Activated CD4-positive, alpha-beta T cell treated with anti-CD3 and anti-CD28 coated beads for 48 hours (primary cell): ENCODE data around the gene BAIAP2L2.
"Not testable (repeated sequence)": the region's sequence is repeated elsewhere in the genome, so short reads cannot be mapped to it uniquely, and the experiment has no call there.

Source experiments
- DNase-seq: peaks from one replicate; pipeline ENCODE4 v3.0.0-alpha.2; 2020

BAIAP2L2 gene

DNA sequence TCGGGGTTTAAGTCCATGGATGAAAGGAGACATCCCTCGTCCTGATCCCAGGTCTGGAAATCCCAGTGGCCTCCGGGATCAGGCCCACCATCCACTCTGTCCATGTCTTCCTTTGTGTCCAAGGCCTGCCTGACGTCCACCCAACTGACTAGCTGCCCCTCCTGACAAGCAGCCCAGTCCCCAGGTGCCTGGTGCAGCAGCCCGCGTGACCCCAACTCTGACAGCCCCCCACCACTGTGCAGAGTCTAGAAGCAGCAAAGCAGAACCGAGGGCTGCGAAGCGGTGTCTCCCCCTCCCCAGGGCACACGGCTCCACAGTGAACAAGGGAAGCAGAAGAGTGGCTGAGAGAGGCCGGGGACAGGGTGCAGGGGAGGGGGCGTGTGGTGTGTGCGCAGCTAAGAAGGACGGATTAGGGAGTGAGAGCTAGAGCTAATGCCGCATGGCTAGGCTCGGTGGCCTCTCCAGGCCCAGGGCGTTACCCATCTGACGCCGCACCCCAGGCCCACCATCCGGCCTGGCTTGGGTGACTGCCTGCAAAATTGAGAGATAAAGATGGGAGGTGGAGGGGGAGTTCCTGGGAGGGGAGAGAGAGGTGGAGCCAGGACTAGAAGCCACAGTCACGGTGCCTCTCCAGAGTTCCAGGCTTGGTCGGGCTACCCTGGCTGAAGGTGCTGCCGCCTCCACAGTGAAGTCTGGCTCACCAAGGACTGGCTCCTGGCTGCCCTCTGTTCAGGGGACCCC is 16.6 kb upstream of the BAIAP2L2 start:
- DNase-seq: no peak

GRCh38 chr22:38125751-38126201 is 15.3 kb upstream of the BAIAP2L2 start:
- no peak for DNase-seq

DNA sequence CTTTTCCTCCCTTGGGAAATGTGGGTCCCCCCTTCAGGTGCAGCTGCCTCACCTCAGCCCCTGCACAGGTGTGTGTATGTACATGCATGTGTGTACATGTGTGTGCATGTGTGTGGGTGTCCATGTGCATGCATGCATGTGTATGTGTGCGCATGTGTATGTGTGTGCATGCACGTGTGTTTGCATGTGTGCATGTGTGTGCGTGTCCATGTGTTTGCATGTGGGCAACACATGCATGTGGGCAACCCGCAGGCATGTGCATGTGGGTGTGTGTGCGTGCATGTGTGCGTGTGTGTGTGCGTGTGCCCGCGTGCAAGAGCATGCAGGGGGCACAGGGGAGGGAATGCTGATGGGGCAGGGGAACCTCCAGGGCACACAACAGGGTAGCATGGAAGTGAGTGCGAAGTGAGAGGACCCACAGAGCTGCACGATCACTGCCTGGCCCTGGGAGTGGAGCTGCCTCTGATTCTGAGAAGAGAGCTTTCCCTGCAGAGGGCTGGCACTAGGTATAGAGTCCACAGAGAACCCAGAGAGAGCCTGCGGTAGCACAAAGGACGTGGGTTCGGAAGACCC is 14.6 kb upstream of the BAIAP2L2 start:
- DNase-seq: no peak

DNA sequence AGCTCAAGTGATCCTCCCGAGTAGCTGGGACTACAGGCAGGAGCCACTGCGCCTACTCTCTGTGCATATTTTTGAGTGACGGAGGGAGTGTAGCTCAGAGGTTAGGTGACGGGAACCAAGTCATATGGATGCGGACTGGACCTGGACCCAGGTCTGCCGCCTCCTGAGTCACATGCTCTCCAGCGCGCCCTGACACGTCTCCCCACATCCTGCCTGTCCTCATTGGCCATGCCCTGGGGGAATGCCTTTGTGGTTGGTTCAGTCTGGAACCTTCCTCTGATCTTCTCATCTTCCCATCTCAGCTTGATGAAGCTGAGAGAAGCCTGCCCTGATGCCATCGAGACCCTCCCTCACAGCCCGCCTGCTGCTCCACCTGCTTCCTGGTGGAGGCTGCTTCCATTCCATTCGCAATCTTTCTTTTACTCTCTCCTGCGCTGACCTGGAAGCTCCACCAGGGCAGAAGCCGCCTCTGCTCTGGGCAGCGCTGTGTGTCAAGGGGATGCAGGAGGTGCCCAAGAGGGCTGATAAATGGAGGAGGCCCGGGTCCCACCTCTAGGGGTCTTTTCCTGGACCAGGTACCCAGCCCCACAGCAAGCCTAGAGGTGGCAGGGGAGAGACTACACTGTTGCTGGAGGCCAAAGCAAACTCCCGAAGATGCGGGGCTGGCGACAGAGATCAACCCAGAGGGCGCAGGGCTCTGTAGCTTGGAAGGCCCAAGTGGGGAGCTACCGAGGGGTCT is 13.9 kb upstream of the BAIAP2L2 start:
- DNase-seq: no peak

DNA sequence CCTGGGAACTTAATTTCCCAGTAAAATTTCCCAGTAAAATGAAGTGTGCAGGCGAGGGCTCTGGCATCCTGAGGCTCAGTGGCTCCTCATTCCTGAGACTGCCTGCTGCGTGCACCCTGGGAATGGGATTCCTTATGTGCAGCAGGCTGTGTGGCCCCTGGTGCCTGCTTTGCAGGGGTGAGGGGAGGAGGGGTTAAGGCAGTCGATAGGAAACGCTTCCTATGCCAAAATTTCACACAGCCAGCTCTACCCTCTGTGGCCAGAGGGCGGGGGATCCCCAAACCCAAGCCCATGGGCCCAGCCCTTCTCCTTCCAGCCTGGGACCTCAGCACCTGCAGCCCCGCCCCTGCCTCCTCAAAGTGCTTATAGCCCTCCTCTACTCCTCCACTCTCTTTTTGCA is 12.1 kb upstream of the BAIAP2L2 start:
- no peak for DNase-seq

DNA sequence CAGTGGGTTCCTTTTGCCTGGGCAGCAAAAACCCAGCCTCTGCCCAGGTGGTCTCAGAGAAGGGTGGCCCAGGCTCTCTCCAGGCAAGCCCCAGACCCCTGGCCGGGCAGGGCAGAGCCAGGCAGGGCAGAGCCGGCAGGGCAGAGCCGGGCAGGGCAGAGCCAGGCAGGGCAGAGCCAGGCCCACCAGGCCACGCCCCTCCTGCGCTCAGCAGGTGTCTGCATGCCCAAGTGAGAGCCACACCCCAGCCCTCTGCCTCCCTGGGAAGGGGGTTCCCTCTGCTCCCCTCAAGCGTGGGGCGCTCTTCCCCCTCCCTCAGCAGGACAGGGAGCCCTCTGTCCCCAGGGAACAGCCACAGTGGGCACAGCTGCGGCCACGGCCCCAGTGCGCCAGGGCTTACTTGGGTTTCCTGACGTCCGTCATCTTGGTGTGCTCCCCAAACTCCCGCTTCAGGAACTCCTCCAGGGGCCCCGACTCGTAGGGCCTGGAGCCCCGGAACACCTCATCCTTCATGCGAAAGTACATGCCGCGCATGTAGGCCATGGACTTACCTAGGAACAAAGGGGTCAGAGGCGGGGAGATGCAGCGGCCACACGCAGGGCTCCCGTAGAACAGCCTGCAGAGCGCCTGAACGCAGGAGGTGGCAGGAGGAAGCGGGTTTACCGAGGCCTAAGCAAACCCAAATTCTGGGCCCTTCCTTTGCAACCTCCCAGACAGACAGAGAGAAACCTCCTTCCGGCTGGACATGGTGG is 10.1 kb upstream of the BAIAP2L2 start:
- DNase-seq: no peak

- DNase-seq: not testable (repeated sequence)
Measured at GRCh38 chr22:38118747-38119146, 8.3 kb upstream of the BAIAP2L2 start.

- DNase-seq: no peak
Measured at GRCh38 chr22:38118182-38118581, 7.7 kb upstream of the BAIAP2L2 start.

- not testable (repeated sequence) for DNase-seq
Measured at GRCh38 chr22:38117556-38117955, 7.1 kb upstream of the BAIAP2L2 start.

DNA sequence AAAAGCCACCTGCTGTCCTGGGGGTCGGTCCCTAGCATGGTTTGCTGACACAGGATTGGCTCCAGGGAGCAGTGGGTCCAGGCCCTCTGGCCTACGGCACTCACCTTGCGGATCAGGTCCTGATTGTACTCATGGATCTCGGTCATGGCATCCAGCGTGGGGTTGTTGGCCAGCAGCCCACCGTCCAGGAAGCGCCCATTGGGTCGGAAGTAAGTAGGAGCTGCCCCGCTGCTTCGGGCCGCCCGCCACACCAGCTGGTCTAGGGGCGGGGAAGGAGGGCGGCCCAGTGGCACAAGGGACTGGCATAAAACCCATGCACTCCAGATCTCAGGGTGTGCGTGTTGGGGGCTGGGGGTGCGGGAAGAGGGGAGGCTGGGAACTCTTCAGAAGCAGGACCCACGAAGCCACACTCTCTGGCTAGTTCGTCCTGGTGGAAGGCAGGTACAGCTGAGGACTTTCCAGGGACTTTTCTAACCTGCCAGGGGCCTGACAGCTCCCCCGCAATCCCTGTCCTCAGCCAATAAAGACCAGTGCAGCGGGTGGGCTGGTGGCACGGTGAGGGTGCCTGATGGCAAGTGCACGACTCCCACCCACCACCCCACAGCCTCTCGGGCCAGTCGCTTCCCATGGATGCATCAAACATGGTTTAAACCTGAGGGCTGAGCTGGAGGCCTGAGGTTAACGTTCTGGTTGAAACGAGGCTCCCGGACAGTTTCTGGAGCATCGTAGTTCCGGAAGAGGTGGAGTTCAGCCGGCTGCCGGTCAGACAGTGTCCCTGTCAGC is 5.1 kb upstream of the BAIAP2L2 start:
- DNase-seq: no peak

DNA sequence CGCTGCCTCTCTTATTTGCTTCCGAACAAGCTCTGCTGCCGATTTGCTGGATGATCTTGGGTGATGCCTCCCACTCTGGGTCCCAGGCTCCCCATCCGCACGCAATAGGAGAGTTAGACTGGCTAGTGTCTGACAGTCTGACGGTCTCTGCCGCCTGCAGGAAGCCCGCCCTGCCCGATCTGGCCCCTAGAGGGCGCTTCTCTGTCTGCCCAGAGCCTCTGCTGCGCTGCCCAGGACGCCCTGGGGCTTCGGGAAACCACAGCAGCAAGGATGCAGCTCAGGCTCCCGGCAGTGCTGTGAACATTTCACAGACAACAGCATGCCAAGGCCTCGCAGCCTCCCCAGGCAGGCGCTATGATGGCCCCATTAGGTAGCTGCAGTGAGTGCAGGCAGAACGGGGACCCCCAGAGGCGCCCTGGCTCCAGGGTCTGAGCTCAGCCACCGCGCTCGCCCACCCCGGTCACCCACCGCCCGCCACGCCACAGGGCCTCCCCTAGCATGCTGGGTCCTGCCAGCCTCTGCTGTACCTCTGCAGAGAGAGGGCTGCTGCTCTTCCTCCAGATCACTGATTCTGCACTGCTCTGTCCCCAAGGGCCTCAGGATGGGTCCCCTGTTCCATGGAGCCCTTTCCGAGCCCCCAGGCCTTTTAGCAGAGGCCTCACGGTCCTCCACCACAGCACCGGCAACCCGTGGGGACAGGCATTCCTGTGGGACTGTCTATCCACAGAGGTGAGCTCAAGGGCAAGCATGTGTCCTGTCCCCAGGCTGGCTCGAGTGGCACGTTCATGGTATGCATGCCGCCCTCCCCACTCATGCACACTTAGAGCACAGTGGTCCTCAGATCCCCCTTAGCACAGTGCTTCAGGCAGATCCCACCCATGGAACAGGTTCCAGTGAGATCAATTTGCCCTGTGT is 4.3 kb upstream of the BAIAP2L2 start:
- peak; percentile 86 for DNase-seq

GRCh38 chr22:38112381-38112780 is 1.9 kb upstream of the BAIAP2L2 start:
- no peak for DNase-seq

DNA sequence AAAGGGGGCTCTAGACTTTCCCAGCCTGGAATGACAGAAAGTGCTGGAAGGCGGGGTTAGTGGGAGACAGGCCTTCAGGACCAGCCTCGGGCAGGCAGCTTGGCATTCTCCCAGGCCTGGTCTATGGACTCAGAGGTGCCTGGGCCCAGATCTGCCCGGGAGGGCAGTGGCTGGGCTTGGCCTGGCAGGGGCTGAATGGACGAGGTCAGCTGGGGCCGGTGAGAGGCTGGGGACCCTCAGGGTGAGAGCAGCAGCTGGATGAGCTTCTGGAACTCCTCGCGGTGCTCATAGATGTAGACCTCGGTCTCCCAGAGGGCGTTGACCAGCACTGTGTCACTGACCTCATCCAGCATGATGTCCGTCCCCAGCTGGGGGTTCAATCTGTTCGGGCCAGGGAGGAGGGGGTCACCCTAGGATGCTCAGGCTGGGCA is 1.5 kb upstream of the BAIAP2L2 start:
- DNase-seq: no peak

- DNase-seq: no peak
Measured at GRCh38 chr22:38110863-38111852, 674 bp upstream of the BAIAP2L2 start.

DNA sequence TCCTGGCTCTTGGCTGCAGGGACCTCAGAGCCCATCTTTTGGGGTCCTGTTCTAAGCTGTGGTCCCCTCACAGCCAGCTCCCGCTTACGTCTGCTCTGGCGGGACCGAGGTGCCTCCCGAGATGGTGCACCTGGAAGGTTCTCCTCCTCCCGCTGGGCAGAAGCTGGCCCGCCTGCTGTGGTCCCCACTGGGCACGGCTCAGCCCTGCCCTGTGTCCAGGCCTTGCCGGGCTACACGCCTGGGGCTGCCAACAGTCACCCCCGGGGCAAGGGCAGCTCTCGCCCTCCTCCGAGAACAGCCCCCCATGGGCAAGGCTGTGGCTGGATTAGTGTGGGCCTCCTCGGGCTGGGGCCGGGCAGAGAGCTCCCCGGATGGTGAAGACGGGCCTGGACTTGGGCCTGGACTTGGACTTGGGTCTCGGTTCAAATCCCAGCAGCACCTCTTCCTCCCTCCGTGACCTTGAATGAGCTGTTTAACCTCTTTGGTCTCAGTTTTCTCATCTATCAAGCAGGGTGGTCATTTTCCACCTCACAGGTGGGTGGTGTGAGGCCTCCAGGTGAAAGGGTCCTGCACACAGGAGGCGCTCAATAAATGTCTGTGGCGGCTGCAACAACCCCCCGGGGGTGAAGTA is 998 bp downstream of the BAIAP2L2 start:
- peak; percentile 15 for DNase-seq

GRCh38 chr22:38108561-38109319 is 1.7 kb downstream of the BAIAP2L2 start:
- no peak for DNase-seq

- no peak for DNase-seq
Measured at GRCh38 chr22:38107692-38108515, 2.6 kb downstream of the BAIAP2L2 start.
